Calu3 (cell line): ENCODE results near the gene HGS. TPM values are rescaled to one million over a fixed set of nuclear protein-coding genes. Genes with fewer than 3 reads are reported as not detected.
A peak's percentile ranks its signal among the peaks of the same experiment; 100 is the strongest.

Experiments used
- BruUV-seq: library from RNA; stranded (reverse); fragments of 400-500 nt; replicated peaks from 2 replicates; lab custom pipeline; 2021; lab: Mats Ljungman, UMichigan
- CTCF ChIA-PET: fragments of 300-600 bp; sonication (Branson Sonifier 250); formaldehyde crosslinking; loops from one replicate; lab custom pipeline; 2022; ENCODE audit warnings: antibody characterized with exemption; lab: Charles Lee
- DNase-seq: peaks from one replicate; pipeline ENCODE4 v3.0.0; 2022
- H3K27ac Mint-ChIP-seq: one replicate; pipeline ENCODE4 v1.8.0; 2022; ENCODE audit warnings: mixed read lengths; ENCODE audit not compliant: unreplicated experiment
- H3K27me3 Mint-ChIP-seq: one replicate; pipeline ENCODE4 v1.8.0; 2022; ENCODE audit warnings: mixed read lengths; ENCODE audit not compliant: unreplicated experiment
- H3K36me3 Mint-ChIP-seq: one replicate; pipeline ENCODE4 v1.8.0; 2022; ENCODE audit warnings: mild to moderate bottlenecking, moderate library complexity, mixed read lengths; ENCODE audit not compliant: insufficient read depth, unreplicated experiment
- H3K4me1 Mint-ChIP-seq: one replicate; pipeline ENCODE4 v1.8.0; 2022; ENCODE audit warnings: mild to moderate bottlenecking, low read depth, mixed read lengths; ENCODE audit not compliant: unreplicated experiment
- H3K4me3 Mint-ChIP-seq: one replicate; pipeline ENCODE4 v1.8.0; 2022; ENCODE audit warnings: mild to moderate bottlenecking, low read depth, moderate library complexity, mixed read lengths; ENCODE audit not compliant: unreplicated experiment
- H3K9me3 Mint-ChIP-seq: one replicate; pipeline ENCODE4 v1.8.0; 2022; ENCODE audit warnings: low read depth, mixed read lengths; ENCODE audit not compliant: unreplicated experiment
- CTCF ChIP-seq: fragments of 200-600 bp; IDR thresholded peaks from one replicate; pipeline ENCODE4 v1.8.0; 2022; ENCODE audit warnings: antibody characterized with exemption; ENCODE audit not compliant: unreplicated experiment
- intact Hi-C: fragments of 100-400 bp; cut with micrococcal nuclease; formaldehyde crosslinking; loops from one replicate; pipeline ENCODE4 v1.10.0; 2022; ENCODE audit not compliant: unreplicated experiment
- total RNA-seq: library from RNA; stranded (reverse); gene quantifications from 2 replicates; pipeline ENCODE4 v1.2.3, GENCODE V29; 2022

Gene HGS
- total RNA-seq, 1 experiment from 2014 or later, result 160 TPM

- CTCF ChIA-PET, result no interaction called here
- Mint-ChIP-seq H3K9me3 (no peaks in the 10 kb centered on the region), H3K27ac (no peak overlapping the region), H3K4me1 (no peaks in the 10 kb centered on the region), H3K27me3 (no peaks in the 10 kb centered on the region), H3K4me3 (no peak overlapping the region), H3K36me3 (peaks cover 62% of the 10 kb centered on the region)
- no peak for DNase-seq
- no TSS peak for BruUV-seq
- intact Hi-C loops, result no loop called here
- TF ChIP-seq CTCF, result no peak
Observed at GRCh38 chr17:81717049-81717765, 33.4 kb downstream of the HGS start.

DNA sequence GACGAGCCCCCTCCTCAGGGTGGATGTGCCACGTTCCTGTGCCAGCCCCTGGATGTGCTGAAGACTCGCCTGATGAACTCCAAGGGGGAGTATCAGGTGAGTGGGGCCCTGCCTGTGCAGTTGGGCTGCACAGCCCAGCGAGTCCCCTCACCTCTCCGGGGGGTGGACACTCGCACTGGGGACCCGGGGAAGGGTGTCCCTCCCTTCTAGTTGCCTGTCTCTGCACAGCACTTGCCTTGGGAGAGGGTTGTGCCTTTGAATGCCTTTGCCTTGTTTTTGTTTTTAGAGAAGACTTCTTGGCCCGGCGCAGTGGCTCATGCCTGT lies 33.9 kb downstream of the HGS start:
- H3K36me3 Mint-ChIP-seq, result peaks cover 62% of the 10 kb centered on the region
- H3K4me1 Mint-ChIP-seq, result no peaks in the 10 kb centered on the region
- DNase-seq, result no peak
- H3K27me3 Mint-ChIP-seq, result no peaks in the 10 kb centered on the region
- no TSS peak for BruUV-seq
- no peak for TF ChIP-seq CTCF
- no peak overlapping the region for H3K27ac Mint-ChIP-seq
- intact Hi-C loops, result no loop called here
- H3K4me3 Mint-ChIP-seq, result no peak overlapping the region
- H3K9me3 Mint-ChIP-seq, result no peaks in the 10 kb centered on the region
- CTCF ChIA-PET, result no interaction called here

DNA sequence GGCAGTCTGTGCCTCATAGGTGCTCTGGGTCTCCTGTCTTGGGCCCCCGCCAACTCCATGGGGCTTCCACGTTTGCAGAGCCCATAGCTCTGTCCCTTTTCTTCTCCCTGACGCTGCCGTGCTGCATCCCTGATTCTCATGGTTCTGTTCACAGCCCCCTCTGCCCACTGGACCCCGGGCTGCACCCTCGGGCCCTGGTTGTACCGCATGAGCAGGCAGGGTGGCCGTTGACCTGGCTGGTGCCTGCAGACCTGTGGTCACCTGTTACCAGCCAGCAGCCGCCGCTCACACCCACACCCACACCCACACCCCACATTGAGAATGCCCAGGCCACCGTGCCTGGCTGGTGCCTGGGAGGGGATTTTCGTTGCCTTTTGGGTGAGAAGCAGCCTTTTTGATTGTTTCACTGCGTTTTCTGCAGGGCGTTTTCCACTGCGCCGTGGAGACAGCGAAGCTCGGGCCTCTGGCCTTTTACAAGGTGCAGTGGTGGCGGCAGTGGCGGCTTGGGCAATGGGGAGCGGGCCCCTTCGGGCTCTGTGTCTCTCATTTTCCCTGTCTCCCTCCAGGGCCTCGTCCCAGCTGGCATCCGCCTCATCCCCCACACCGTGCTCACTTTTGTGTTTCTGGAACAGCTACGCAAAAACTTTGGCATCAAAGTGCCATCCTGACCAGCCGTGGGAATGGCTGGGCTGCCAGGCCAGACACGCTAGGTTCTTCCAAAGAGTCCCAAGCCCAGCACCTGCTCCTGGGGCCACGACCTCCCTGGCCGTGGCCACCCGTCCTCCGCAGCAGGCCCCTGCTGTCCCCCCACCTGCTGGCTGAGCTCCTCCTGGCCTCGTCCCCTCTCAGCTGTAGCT lies 35.8 kb downstream of the HGS start:
- no peak for DNase-seq
- no TSS peak for BruUV-seq
- intact Hi-C loops, result no loop called here
- Mint-ChIP-seq H3K36me3 (peaks cover 64% of the 10 kb centered on the region), H3K9me3 (no peaks in the 10 kb centered on the region), H3K4me1 (peaks cover 12% of the 10 kb centered on the region), H3K27me3 (no peaks in the 10 kb centered on the region), H3K27ac (no peak overlapping the region), H3K4me3 (no peak overlapping the region)
- TF ChIP-seq CTCF, result no peak
- CTCF ChIA-PET, result no interaction called here

DNA sequence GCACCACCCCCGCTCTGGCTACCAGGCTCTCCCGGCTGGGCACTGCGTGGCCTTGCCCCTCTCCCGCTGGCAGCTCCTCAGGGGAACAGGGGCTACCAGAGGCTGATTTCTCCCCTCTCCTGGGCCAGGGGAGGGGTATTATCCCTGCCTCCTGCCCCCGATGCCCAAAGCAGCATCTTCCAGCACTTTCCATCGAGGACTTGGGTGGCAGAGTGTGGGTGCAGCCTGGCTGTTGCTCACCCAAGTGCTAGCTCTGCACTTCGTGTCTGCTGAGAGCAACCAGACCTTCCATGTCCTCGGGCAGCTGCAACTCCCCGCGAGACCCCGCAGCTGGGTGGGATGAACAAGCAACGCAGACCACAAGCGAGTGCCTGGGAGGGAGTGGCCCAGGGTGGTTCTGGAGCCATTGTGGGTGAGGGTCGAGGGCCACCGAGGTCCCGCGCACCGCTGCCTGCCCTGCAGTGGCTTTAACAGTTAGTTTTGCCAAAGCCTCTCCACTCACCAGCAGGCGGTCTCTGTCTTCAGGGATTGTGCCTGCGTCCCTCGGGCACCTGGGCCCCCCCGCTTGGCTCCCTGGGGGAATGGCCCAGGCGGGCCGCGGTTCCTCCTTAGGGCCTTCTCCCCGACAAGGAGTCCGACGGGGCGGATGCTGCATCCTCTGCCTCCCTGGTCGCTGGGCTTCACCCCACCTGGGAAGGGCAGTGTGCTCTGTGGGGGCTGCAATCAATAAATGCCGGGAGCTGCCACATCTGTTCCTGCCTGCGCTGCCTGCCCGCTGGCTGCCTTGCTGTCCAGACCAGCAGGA lies 36.7 kb downstream of the HGS start:
- CTCF ChIA-PET, result no interaction called here
- Mint-ChIP-seq H3K36me3 (peaks cover 63% of the 10 kb centered on the region), H3K9me3 (no peaks in the 10 kb centered on the region), H3K4me3 (no peak overlapping the region), H3K4me1 (peaks cover 12% of the 10 kb centered on the region), H3K27me3 (no peaks in the 10 kb centered on the region), H3K27ac (no peak overlapping the region)
- intact Hi-C loops, result no loop called here
- TSS peak; percentile 4 for BruUV-seq
- no peak for DNase-seq
- no peak for TF ChIP-seq CTCF
